ENCODE data around the gene EEF1A1. TPM values are rescaled to one million over a fixed set of nuclear protein-coding genes. Genes with fewer than 3 reads are reported as not detected.

Gene EEF1A1
- total RNA-seq, 1 donor from 2014 or later: 11,869 TPM

DNA sequence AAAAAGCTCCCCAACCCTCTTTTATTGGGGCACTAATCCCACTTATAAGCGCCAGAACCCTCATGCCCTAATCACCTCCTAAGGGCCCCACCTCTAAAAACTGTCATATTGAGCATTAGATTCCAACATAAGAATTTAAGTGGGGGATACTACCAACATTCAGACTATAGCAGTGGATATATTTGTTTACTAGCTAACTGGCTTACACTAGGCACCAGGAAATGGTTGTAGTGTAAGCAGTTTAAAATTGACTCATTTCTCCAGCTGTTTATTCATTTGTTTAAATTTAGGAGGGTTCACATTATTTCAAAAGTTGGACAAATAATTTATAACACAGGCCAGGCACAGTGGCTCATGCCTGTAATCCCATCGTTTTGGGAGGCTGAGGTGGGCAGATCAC is 36.4 kb downstream of the EEF1A1 start:
- no peaks in the 10 kb centered on the region for H3K27me3 Mint-ChIP-seq (ENCODE audit: low read depth)
- no peak for TF ChIP-seq CTCF (conservative IDR thresholded peaks at IDR 0.05)
- no peaks in the 10 kb centered on the region for H3K9me3 Mint-ChIP-seq
- H3K36me3 Mint-ChIP-seq (ENCODE audit: low read depth): peaks cover 29% of the 10 kb centered on the region
- no peaks in the 10 kb centered on the region for H3K4me1 Mint-ChIP-seq
- no peak for DNase-seq (ENCODE audit: low read depth, low spot score)
- no peak overlapping the region for H3K27ac Mint-ChIP-seq (ENCODE audit: unreplicated experiment)
- no peak overlapping the region for H3K4me3 Mint-ChIP-seq

DNA sequence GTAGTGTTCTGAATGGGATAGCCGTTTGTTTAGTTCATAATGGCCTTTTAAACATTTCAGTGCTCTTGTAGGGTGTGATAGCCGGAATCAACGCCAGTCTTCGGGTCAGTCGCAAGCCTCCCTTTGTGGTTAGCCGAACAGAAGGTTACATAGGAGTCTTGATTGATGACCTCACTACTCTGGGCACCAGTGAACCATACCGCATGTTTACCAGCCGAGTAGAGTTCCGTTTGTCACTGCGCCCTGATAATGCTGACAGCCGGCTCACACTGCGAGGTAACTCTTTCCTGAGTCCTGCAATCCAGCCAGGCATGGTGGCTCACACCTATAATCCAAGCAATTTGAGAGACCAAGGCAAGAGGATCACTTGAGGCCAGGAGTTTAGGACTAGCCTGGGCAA is 38.9 kb downstream of the EEF1A1 start:
- no peak overlapping the region for H3K4me3 Mint-ChIP-seq
- no peaks in the 10 kb centered on the region for H3K4me1 Mint-ChIP-seq
- no peaks in the 10 kb centered on the region for H3K27me3 Mint-ChIP-seq (ENCODE audit: low read depth)
- peaks cover 14% of the 10 kb centered on the region for H3K36me3 Mint-ChIP-seq (ENCODE audit: low read depth)
- no peak for DNase-seq (ENCODE audit: low read depth, low spot score)
- TF ChIP-seq CTCF (conservative IDR thresholded peaks at IDR 0.05): no peak
- no peaks in the 10 kb centered on the region for H3K9me3 Mint-ChIP-seq
- peak overlapping the region; percentile 48 for H3K27ac Mint-ChIP-seq (ENCODE audit: unreplicated experiment)

- H3K4me1 Mint-ChIP-seq: no peaks in the 10 kb centered on the region
- TF ChIP-seq CTCF (conservative IDR thresholded peaks at IDR 0.05): no peak
- H3K9me3 Mint-ChIP-seq: no peaks in the 10 kb centered on the region
- no peaks in the 10 kb centered on the region for H3K27me3 Mint-ChIP-seq (ENCODE audit: low read depth)
- no peak overlapping the region for H3K4me3 Mint-ChIP-seq
- DNase-seq (ENCODE audit: low read depth, low spot score): no peak
- H3K27ac Mint-ChIP-seq (ENCODE audit: unreplicated experiment): no peak overlapping the region
- H3K36me3 Mint-ChIP-seq (ENCODE audit: low read depth): peaks cover 11% of the 10 kb centered on the region
Observed at GRCh38 chr6:73477407-73477806, 43.4 kb downstream of the EEF1A1 start.

DNA sequence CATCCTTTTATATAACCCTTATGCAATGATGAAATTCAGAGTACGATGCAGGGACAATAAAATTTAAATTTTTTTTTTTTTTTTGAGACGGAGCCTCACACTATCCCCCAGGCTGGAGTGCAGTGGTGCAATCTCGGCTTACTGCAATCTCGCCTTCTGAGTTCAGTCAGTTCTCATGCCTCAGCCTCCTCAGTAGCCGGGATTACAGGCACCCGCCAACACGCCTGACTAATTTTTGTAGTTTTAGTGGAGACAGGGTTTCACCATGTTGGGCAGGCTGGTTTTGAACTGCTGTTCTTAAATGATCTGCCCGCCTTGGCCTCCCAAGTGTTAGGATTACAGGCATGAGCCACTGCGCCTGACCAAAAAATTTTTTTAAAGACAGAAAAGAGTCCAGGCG is 44.1 kb downstream of the EEF1A1 start:
- no peaks in the 10 kb centered on the region for H3K4me1 Mint-ChIP-seq
- no peak overlapping the region for H3K27ac Mint-ChIP-seq (ENCODE audit: unreplicated experiment)
- no peak overlapping the region for H3K4me3 Mint-ChIP-seq
- TF ChIP-seq CTCF (conservative IDR thresholded peaks at IDR 0.05): no peak
- H3K36me3 Mint-ChIP-seq (ENCODE audit: low read depth): peaks cover 11% of the 10 kb centered on the region
- DNase-seq (ENCODE audit: low read depth, low spot score): no peak
- H3K27me3 Mint-ChIP-seq (ENCODE audit: low read depth): no peaks in the 10 kb centered on the region
- H3K9me3 Mint-ChIP-seq: no peaks in the 10 kb centered on the region

- no peak for TF ChIP-seq CTCF (conservative IDR thresholded peaks at IDR 0.05)
- Mint-ChIP-seq H3K27ac (ENCODE audit: unreplicated experiment) (no peak overlapping the region), H3K9me3 (no peaks in the 10 kb centered on the region), H3K4me3 (no peak overlapping the region), H3K4me1 (no peaks in the 10 kb centered on the region), H3K36me3 (ENCODE audit: low read depth) (peaks cover 6% of the 10 kb centered on the region), H3K27me3 (ENCODE audit: low read depth) (no peaks in the 10 kb centered on the region)
- DNase-seq (ENCODE audit: low read depth, low spot score): no peak
Observed at GRCh38 chr6:73471686-73472290, 49.0 kb downstream of the EEF1A1 start.

Other genes starting within 250 kb of the EEF1A1 start
- gene DPPA5, start 166.8 kb downstream of the EEF1A1 start, total RNA-seq: not detected in 2 replicates
- not detected in 2 replicates for gene KHDC3L, start 158.4 kb downstream of the EEF1A1 start, total RNA-seq
- gene OOEP, start 151.1 kb downstream of the EEF1A1 start, total RNA-seq: not detected in 2 replicates
- not detected in 2 replicates for gene DDX43, start 126.2 kb downstream of the EEF1A1 start, total RNA-seq
- gene CGAS, start 68.7 kb downstream of the EEF1A1 start, total RNA-seq: 0.63 and 1.3 TPM in 2 replicates
- gene MTO1, start 59.3 kb downstream of the EEF1A1 start, total RNA-seq: 26.5 and 27.5 TPM in 2 replicates
- gene SLC17A5, start 133.0 kb upstream of the EEF1A1 start, total RNA-seq: 10.7 and 10.8 TPM in 2 replicates
- gene CD109, start 175.2 kb upstream of the EEF1A1 start, total RNA-seq: 0.73 and 0.84 TPM in 2 replicates

Measured in neural crest cell (in vitro differentiated cells).